Endothelial cell of umbilical vein (primary cell): ENCODE data around the gene ICAM5. TPM values are rescaled to one million over a fixed set of nuclear protein-coding genes. Genes with fewer than 3 reads are reported as not detected.

Source experiments
- BruUV-seq: library from RNA; stranded (reverse); fragments of 400-500 nt; replicated peaks from 2 replicates; lab custom pipeline; 2021; lab: Mats Ljungman, UMichigan
- CTCF ChIA-PET: fragments of 300-600, 350-600 bp; sonication (Branson Sonifier 250); formaldehyde crosslinking; loops from one replicate; lab custom pipeline; 2021; ENCODE audit warnings: antibody characterized with exemption, inconsistent platforms; lab: Charles Lee
- POLR2A ChIA-PET: fragments of 300-600, 350-600 bp; sonication (Branson Sonifier 250); formaldehyde crosslinking; loops from one replicate; lab custom pipeline; 2021; ENCODE audit warnings: antibody characterized with exemption, inconsistent platforms; lab: Charles Lee
- DNase-seq: peaks from one replicate; pipeline ENCODE4 v3.0.0-alpha.2; 2011; ENCODE audit warnings: low read depth, low spot score
- FAIRE-seq: peaks from 2 replicates; lab custom pipeline; 2011; peaks lifted over from hg19 to GRCh38; lab: Jason Lieb, UNC
- H2AFZ ChIP-seq: 2 replicates; pipeline ENCODE4 v1.6.0; 2012; ENCODE audit warnings: low read depth, low read length, control low read depth, inconsistent platforms
- H3K27ac ChIP-seq: 2 replicates; pipeline ENCODE4 v1.5.1; 2011; ENCODE audit warnings: low read depth, mild to moderate bottlenecking, control low read depth, low read length, moderate library complexity; ENCODE audit not compliant: insufficient read depth
- H3K27me3 ChIP-seq, 2 experiments: 2 replicates each; pipeline versions ENCODE4 v1.6.0 to v1.6.1; 2011; ENCODE audit warnings: low read length in 2 of 2, mixed read lengths in 1 of 2; ENCODE audit not compliant: control insufficient read depth in 2 of 2, insufficient read depth in 2 of 2
- H3K36me3 ChIP-seq, 2 experiments: 2 replicates in 1 of 2; 3 replicates in 1 of 2; pipeline ENCODE4 v1.5.1; 2011; ENCODE audit warnings: low read length in 2 of 2, mild to moderate bottlenecking in 1 of 2, moderate library complexity in 1 of 2; ENCODE audit not compliant: control insufficient read depth in 2 of 2, insufficient read depth in 2 of 2; ENCODE audit errors: extremely low read depth in 1 of 2
- H3K4me1 ChIP-seq: 3 replicates; pipeline ENCODE4 v1.5.1; 2011; ENCODE audit warnings: mild to moderate bottlenecking, low read length; ENCODE audit not compliant: control insufficient read depth, insufficient read depth; ENCODE audit errors: extremely low read depth
- H3K4me2 ChIP-seq: 2 replicates; pipeline ENCODE4 v1.6.1; 2011; ENCODE audit warnings: low read length, control low read depth, mixed read lengths; ENCODE audit not compliant: insufficient read depth
- H3K4me3 ChIP-seq, 3 experiments: fragments of 200-600 bp in 1 of 3; sonication (generic), shearing (Covaris generic) in 1 of 3; replicated peaks in 1 of 3; 2 replicates each; pipeline ENCODE4 v1.5.1; 2011 to 2016; ENCODE audit warnings: control low read depth in 3 of 3, low read length in 3 of 3, mild to moderate bottlenecking in 2 of 3, inconsistent platforms in 1 of 3, low read depth in 1 of 3, moderate library complexity in 1 of 3; ENCODE audit not compliant: insufficient read depth in 1 of 3
- H3K79me2 ChIP-seq: 2 replicates; pipeline ENCODE4 v1.6.0; 2012; ENCODE audit warnings: low read length, inconsistent platforms; ENCODE audit not compliant: control insufficient read depth, insufficient read depth
- H3K9ac ChIP-seq: replicated peaks from 2 replicates; pipeline ENCODE3; 2011; ENCODE audit warnings: low read length, control low read depth; ENCODE audit not compliant: insufficient read depth; ENCODE audit errors: extremely low read depth
- H3K9me1 ChIP-seq: replicated peaks from 3 replicates; pipeline ENCODE4 v1.6.0; 2011; ENCODE audit warnings: mild to moderate bottlenecking, low read length; ENCODE audit not compliant: control insufficient read depth, insufficient read depth; ENCODE audit errors: extremely low read depth
- H3K9me3 ChIP-seq: replicated peaks from 2 replicates; pipeline ENCODE4 v1.5.1; 2012; ENCODE audit warnings: low read length, inconsistent platforms; ENCODE audit not compliant: control insufficient read depth, insufficient read depth
- H4K20me1 ChIP-seq: replicated peaks from 2 replicates; pipeline ENCODE3; 2011; ENCODE audit warnings: mild to moderate bottlenecking, low read length; ENCODE audit not compliant: control insufficient read depth, insufficient read depth; ENCODE audit errors: extremely low read depth
- EZH2 ChIP-seq: IDR thresholded peaks from 2 replicates; pipeline ENCODE4 v1.6.1; 2012; ENCODE audit warnings: borderline replicate concordance, low read depth, mild to moderate bottlenecking, moderate library complexity, low read length, inconsistent platforms; ENCODE audit not compliant: severe bottlenecking
- FOS ChIP-seq: IDR thresholded peaks from 2 replicates; pipeline ENCODE4 v1.6.1; 2011; ENCODE audit warnings: mild to moderate bottlenecking, low read length, moderate library complexity, borderline replicate concordance; ENCODE audit not compliant: insufficient read depth
- GATA2 ChIP-seq: IDR thresholded peaks from 2 replicates; pipeline ENCODE4 v1.7.0; 2011; ENCODE audit warnings: low read depth, mild to moderate bottlenecking, moderate library complexity, mixed read lengths, low read length; ENCODE audit not compliant: insufficient read length, insufficient read depth
- JUN ChIP-seq: IDR thresholded peaks from 2 replicates; pipeline ENCODE4 v1.6.1; 2011; ENCODE audit warnings: borderline replicate concordance, low read depth; ENCODE audit not compliant: insufficient read length, insufficient read depth
- MYC ChIP-seq: IDR thresholded peaks from one replicate; pipeline ENCODE4 v1.6.1; 2011; ENCODE audit warnings: mild to moderate bottlenecking, low read depth, low read length
- POLR2A ChIP-seq: IDR thresholded peaks from 2 replicates; pipeline ENCODE4 v1.6.1; 2012; ENCODE audit warnings: low read depth, mild to moderate bottlenecking, control low read depth, low read length
- POLR2AphosphoS5 ChIP-seq: IDR thresholded peaks from 2 replicates; pipeline ENCODE4 v1.6.1; 2012; ENCODE audit warnings: low read depth, mild to moderate bottlenecking, control low read depth, low read length, moderate library complexity; ENCODE audit not compliant: insufficient read depth
- dilution Hi-C: fragments of 300-500 bp; cut with MboI; formaldehyde crosslinking; loops from one replicate; pipeline ENCODE4 v1.15.0; 2019; ENCODE audit warnings: low sequenced_read_pairs; ENCODE audit not compliant: extremely low pct_ligation_motif_present
- intact Hi-C: fragments of 100-400 bp; cut with micrococcal nuclease; formaldehyde crosslinking; loops from one replicate; pipeline ENCODE4 v1.10.0; 2022
- polyA plus RNA-seq, 4 experiments: library from polyadenylated mRNA; depleted of rRNA in 3 of 4; stranded (reverse) in 3 of 4; unstranded in 1 of 4; fragments of >200 nt; gene quantifications; 2 replicates each; pipeline versions ENCODE4 v1.2.1 to v1.2.3, GENCODE V29; 2011 to 2012; ENCODE audit warnings: missing spikeins in 1 of 4
- total RNA-seq: library from RNA; stranded (reverse); gene quantifications from 2 replicates; pipeline ENCODE4 v1.2.3, GENCODE V29; 2021
- TF ChIP-seq, protein P1 (sequence below): IDR thresholded peaks from 2 replicates; pipeline ENCODE4 v1.6.1; 2011; ENCODE audit not compliant: insufficient read depth, insufficient read length
- TF ChIP-seq, protein P2 (sequence below), 2 donors: IDR thresholded peaks; 1 replicate in 1 of 2; 2 replicates in 1 of 2; pipeline ENCODE4 v1.5.1; 2011; ENCODE audit warnings: low read length in 2 of 2, mild to moderate bottlenecking in 2 of 2, moderate library complexity in 2 of 2, control low read depth in 1 of 2, inconsistent platforms in 1 of 2, low read depth in 1 of 2; ENCODE audit not compliant: insufficient read depth in 1 of 2; ENCODE audit errors: extremely low read depth in 1 of 2

Gene ICAM5
- total and polyA plus RNA-seq, 2 donors (not counting 3 experiments of a cell fraction or from before 2014, with no cell fraction given): 0.10 to 0.40 TPM

DNA sequence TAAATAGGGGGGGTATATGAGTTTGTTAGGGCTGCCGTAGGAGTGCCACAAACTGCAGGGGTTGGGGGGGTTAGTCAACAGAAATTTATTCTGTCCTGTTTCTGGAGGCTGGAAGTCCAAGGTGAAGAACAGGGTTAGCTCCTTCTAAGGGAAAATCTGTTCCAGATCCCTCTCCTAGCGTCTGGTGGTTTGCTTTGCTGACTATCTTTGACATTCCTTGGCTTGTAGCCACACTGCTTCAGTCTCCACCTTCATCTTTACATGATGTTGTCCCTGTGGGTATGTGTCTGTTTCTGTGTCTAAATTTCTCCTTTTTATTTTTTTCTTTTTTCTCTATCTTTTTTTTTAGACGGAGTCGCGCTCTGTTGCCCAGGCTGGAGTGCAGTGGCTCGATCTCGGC lies 27.0 kb upstream of the ICAM5 start:
- no peaks in the 10 kb centered on the region for H3K27me3 ChIP-seq
- TF ChIP-seq FOS: no peak
- no peak for TF ChIP-seq MYC
- TF ChIP-seq, protein P1, sequence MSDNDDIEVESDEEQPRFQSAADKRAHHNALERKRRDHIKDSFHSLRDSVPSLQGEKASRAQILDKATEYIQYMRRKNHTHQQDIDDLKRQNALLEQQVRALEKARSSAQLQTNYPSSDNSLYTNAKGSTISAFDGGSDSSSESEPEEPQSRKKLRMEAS: no peak
- no peak for TF ChIP-seq GATA2
- TF ChIP-seq, protein P2, sequence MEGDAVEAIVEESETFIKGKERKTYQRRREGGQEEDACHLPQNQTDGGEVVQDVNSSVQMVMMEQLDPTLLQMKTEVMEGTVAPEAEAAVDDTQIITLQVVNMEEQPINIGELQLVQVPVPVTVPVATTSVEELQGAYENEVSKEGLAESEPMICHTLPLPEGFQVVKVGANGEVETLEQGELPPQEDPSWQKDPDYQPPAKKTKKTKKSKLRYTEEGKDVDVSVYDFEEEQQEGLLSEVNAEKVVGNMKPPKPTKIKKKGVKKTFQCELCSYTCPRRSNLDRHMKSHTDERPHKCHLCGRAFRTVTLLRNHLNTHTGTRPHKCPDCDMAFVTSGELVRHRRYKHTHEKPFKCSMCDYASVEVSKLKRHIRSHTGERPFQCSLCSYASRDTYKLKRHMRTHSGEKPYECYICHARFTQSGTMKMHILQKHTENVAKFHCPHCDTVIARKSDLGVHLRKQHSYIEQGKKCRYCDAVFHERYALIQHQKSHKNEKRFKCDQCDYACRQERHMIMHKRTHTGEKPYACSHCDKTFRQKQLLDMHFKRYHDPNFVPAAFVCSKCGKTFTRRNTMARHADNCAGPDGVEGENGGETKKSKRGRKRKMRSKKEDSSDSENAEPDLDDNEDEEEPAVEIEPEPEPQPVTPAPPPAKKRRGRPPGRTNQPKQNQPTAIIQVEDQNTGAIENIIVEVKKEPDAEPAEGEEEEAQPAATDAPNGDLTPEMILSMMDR (IDR thresholded peaks at IDR 0.05; ENCODE audit: extremely low read depth in 1 of 2, insufficient read depth in 1 of 2, low read depth in 1 of 2, low read length in 2 of 2): no peak
- no peak for TF ChIP-seq POLR2AphosphoS5
- TF ChIP-seq EZH2: no peak
- TF ChIP-seq POLR2A: no peak
- TF ChIP-seq JUN: no peak
- dilution Hi-C loops (no loop called here), intact Hi-C loops (no loop called here)
- H3K4me3 ChIP-seq: no peak overlapping the region
- no TSS peak for BruUV-seq
- H3K9me1 ChIP-seq: no peaks in the 10 kb centered on the region
- DNase-seq: no peak
- H3K4me2 ChIP-seq: no peak overlapping the region
- ChIA-PET CTCF (interaction anchor here (0.6 to 10.0 kb wide), 2 partner anchors 44 to 127 kb away, joined by 4 to 606 read pairs; no protein-coding TSS in a partner anchor), POLR2A (no interaction called here)
- H3K27ac ChIP-seq: no peak overlapping the region
- peaks cover under 1% of the 10 kb centered on the region for H3K4me1 ChIP-seq
- no peaks in the 10 kb centered on the region for H3K9me3 ChIP-seq
- no peak overlapping the region for H3K9ac ChIP-seq
- no peaks in the 10 kb centered on the region for H3K79me2 ChIP-seq
- no peak overlapping the region for H2AFZ ChIP-seq
- no peaks in the 10 kb centered on the region for H4K20me1 ChIP-seq
- peaks cover 0 to 5% of the 10 kb centered on the region in 2 experiments for H3K36me3 ChIP-seq
- FAIRE-seq: no peak
